Omental fat pad (tissue), 4 donors: ENCODE results near the gene TRPC4. TPM values are rescaled to one million over a fixed set of nuclear protein-coding genes. Genes with fewer than 3 reads are reported as not detected.

Experiments
- ATAC-seq: fragments of 150-250 bp; one replicate; pipeline ENCODE4 v1.9.1; 2016; ENCODE audit warnings: mild to moderate bottlenecking, moderate library complexity; ENCODE audit not compliant: low FRiP score
- DNase-seq: peaks from one replicate; pipeline ENCODE4 v3.0.0-alpha.2; 2019; ENCODE audit warnings: low spot score
- CTCF ChIP-seq, 3 donors: fragments of 450-650 bp; IDR thresholded peaks; one replicate each; pipeline ENCODE4 v1.5.1; 2016 to 2017; ENCODE audit warnings: antibody characterized with exemption in 3 of 3, mild to moderate bottlenecking in 3 of 3, moderate library complexity in 2 of 3
- total RNA-seq, 4 donors: library from RNA; depleted of rRNA; stranded (reverse); fragments of >200 nt; gene quantifications; one replicate each; pipeline ENCODE4 v1.1.0, GENCODE V29; 2016

TRPC4 gene
- total RNA-seq, 4 donors from 2014 or later, result 0.56 to 1.4 (median 0.95) TPM

- no peak for ATAC-seq
These were observed 160.3 kb downstream of the TRPC4 start for GRCh38 chr13:37709318-37709717.

GRCh38 chr13:37707739-37708500 is 161.7 kb downstream of the TRPC4 start:
- no peak for DNase-seq
- ATAC-seq, result no peak
- no peak for TF ChIP-seq CTCF (IDR thresholded peaks at IDR 0.05)

More at GRCh38 chr13:37709318-37709717, 160.3 kb downstream of the TRPC4 start:
- TF ChIP-seq CTCF (IDR thresholded peaks at IDR 0.05), result no peak
- no peak for DNase-seq

- ATAC-seq, result no peak
- DNase-seq, result no peak
- TF ChIP-seq CTCF (IDR thresholded peaks at IDR 0.05), result no peak
These were observed 163.5 kb downstream of the TRPC4 start for GRCh38 chr13:37706041-37706440.

- no peak for ATAC-seq
- no peak for DNase-seq
These were observed 167.6 kb downstream of the TRPC4 start for GRCh38 chr13:37701972-37702371.

GRCh38 chr13:37701306-37701705 is 168.3 kb downstream of the TRPC4 start:
- no peak for ATAC-seq
- no peak for DNase-seq
- TF ChIP-seq CTCF (IDR thresholded peaks at IDR 0.05), result no peak

More at GRCh38 chr13:37701972-37702371, 167.6 kb downstream of the TRPC4 start:
- TF ChIP-seq CTCF (IDR thresholded peaks at IDR 0.05), result no peak

GRCh38 chr13:37700887-37701286 is 168.7 kb downstream of the TRPC4 start:
- no peak for DNase-seq
- ATAC-seq, result no peak
- TF ChIP-seq CTCF (IDR thresholded peaks at IDR 0.05), result no peak

- DNase-seq, result no peak
- ATAC-seq, result no peak
- TF ChIP-seq CTCF (IDR thresholded peaks at IDR 0.05), result no peak
These were observed 174.4 kb downstream of the TRPC4 start for GRCh38 chr13:37695200-37695599.
